ENCODE results near the gene MRPS27.

- TF ChIP-seq ELF1 (tag; IDR thresholded peaks at IDR 0.05) (no peak), E4F1 (CRISPR knock-in tag; IDR thresholded peaks at IDR 0.05; ENCODE audit: borderline replicate concordance) (no peak), SRF (CRISPR knock-in tag; IDR thresholded peaks at IDR 0.05) (no peak), NFYB (IDR thresholded peaks at IDR 0.05; ENCODE audit: extremely low read depth, insufficient read length) (no peak), HOXB6 (CRISPR knock-in tag; IDR thresholded peaks at IDR 0.05; ENCODE audit: borderline replicate concordance) (no peak), NFRKB (IDR thresholded peaks at IDR 0.05; ENCODE audit: low read depth) (no peak)
Measured at GRCh38 chr5:72222521-72222920, 97.5 kb downstream of the MRPS27 start.
